Calu3 (cell line): ENCODE data around the gene TTC9B. TPM values are rescaled to one million over a fixed set of nuclear protein-coding genes. Genes with fewer than 3 reads are reported as not detected.

Experiments used
- BruUV-seq: library from RNA; stranded (reverse); fragments of 400-500 nt; replicated peaks from 2 replicates; lab custom pipeline; 2021; lab: Mats Ljungman, UMichigan
- CTCF ChIA-PET: fragments of 300-600 bp; sonication (Branson Sonifier 250); formaldehyde crosslinking; loops from one replicate; lab custom pipeline; 2022; ENCODE audit warnings: antibody characterized with exemption; lab: Charles Lee
- DNase-seq: peaks from one replicate; pipeline ENCODE4 v3.0.0; 2022
- H3K27ac Mint-ChIP-seq: one replicate; pipeline ENCODE4 v1.8.0; 2022; ENCODE audit warnings: mixed read lengths; ENCODE audit not compliant: unreplicated experiment
- H3K27me3 Mint-ChIP-seq: one replicate; pipeline ENCODE4 v1.8.0; 2022; ENCODE audit warnings: mixed read lengths; ENCODE audit not compliant: unreplicated experiment
- H3K36me3 Mint-ChIP-seq: one replicate; pipeline ENCODE4 v1.8.0; 2022; ENCODE audit warnings: mild to moderate bottlenecking, moderate library complexity, mixed read lengths; ENCODE audit not compliant: insufficient read depth, unreplicated experiment
- H3K4me1 Mint-ChIP-seq: one replicate; pipeline ENCODE4 v1.8.0; 2022; ENCODE audit warnings: mild to moderate bottlenecking, low read depth, mixed read lengths; ENCODE audit not compliant: unreplicated experiment
- H3K4me3 Mint-ChIP-seq: one replicate; pipeline ENCODE4 v1.8.0; 2022; ENCODE audit warnings: mild to moderate bottlenecking, low read depth, moderate library complexity, mixed read lengths; ENCODE audit not compliant: unreplicated experiment
- H3K9me3 Mint-ChIP-seq: one replicate; pipeline ENCODE4 v1.8.0; 2022; ENCODE audit warnings: low read depth, mixed read lengths; ENCODE audit not compliant: unreplicated experiment
- CTCF ChIP-seq: fragments of 200-600 bp; IDR thresholded peaks from one replicate; pipeline ENCODE4 v1.8.0; 2022; ENCODE audit warnings: antibody characterized with exemption; ENCODE audit not compliant: unreplicated experiment
- intact Hi-C: fragments of 100-400 bp; cut with micrococcal nuclease; formaldehyde crosslinking; loops from one replicate; pipeline ENCODE4 v1.10.0; 2022; ENCODE audit not compliant: unreplicated experiment
- total RNA-seq: library from RNA; stranded (reverse); gene quantifications from 2 replicates; pipeline ENCODE4 v1.2.3, GENCODE V29; 2022

The TTC9B gene
- total RNA-seq, 1 experiment from 2014 or later: not detected

- BruUV-seq: no TSS peak
- DNase-seq: no peak
- Mint-ChIP-seq H3K4me1 (no peaks in the 10 kb centered on the region), H3K4me3 (no peak overlapping the region), H3K9me3 (no peaks in the 10 kb centered on the region), H3K27me3 (no peaks in the 10 kb centered on the region), H3K27ac (no peak overlapping the region), H3K36me3 (peaks cover 21% of the 10 kb centered on the region)
- CTCF ChIA-PET: no interaction called here
- TF ChIP-seq CTCF: no peak
- intact Hi-C loops: no loop called here
Measured at GRCh38 chr19:40249201-40249600, 31.0 kb upstream of the TTC9B start.

DNA sequence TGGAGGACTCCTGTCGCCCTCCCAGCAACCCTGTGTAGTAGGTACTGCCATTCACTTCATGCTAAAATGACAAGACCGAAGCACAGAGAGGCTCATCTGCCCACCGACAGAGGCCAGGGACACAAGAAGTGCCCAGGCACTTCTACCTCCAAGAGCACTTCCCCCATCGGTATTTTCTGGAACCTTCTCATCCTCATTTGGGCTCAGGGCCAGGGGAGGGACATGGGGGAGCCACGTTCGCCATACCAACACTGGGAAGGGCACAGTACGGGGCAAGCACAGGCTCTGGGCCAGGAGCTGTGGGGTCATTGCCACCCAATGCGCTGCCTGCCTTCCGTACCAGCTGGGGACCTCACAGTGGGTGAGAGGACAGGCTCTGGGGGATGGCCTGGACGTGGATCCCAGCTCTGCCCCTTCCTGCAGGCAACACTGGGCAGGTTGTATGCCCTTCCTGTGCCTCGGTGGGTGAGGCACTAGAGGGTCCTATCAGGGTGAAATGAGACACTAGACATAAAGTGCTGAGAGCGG, 29.6 kb upstream of the TTC9B start:
- H3K27ac Mint-ChIP-seq: no peak overlapping the region

DNA sequence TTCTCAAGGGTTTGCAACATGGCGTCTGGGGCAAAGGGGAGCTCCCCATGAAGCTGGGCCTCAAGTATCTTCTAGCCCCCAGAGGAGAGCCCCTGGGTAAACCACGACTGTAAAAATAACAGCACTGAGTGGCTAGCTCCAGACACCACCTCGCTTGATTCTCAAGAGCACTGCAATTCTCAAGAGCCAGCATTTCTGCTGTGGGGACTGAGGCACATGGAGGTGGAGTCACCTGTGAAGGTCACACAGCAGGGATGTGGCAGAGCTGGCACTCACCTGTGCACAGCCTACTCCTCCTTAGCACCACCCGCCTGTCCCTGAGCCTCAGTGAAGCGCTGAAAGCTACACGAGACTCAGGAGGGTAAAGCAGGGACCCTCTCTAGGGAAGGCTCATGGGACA, 29.0 kb upstream of the TTC9B start:
- intact Hi-C loops: no loop called here
- no peaks in the 10 kb centered on the region for H3K9me3 Mint-ChIP-seq
- no peak for DNase-seq
- peaks cover 24% of the 10 kb centered on the region for H3K36me3 Mint-ChIP-seq
- no peaks in the 10 kb centered on the region for H3K4me1 Mint-ChIP-seq
- BruUV-seq: no TSS peak
- H3K27ac Mint-ChIP-seq: no peak overlapping the region
- H3K27me3 Mint-ChIP-seq: no peaks in the 10 kb centered on the region
- H3K4me3 Mint-ChIP-seq: no peak overlapping the region
- CTCF ChIA-PET: no interaction called here
- no peak for TF ChIP-seq CTCF

More for the DNA sequence above, 29.6 kb upstream of the TTC9B start:
- no peak for DNase-seq
- no peaks in the 10 kb centered on the region for H3K27me3 Mint-ChIP-seq
- H3K9me3 Mint-ChIP-seq: no peaks in the 10 kb centered on the region
- CTCF ChIA-PET: no interaction called here
- TF ChIP-seq CTCF: no peak
- H3K4me3 Mint-ChIP-seq: no peak overlapping the region
- H3K4me1 Mint-ChIP-seq: no peaks in the 10 kb centered on the region
- peaks cover 19% of the 10 kb centered on the region for H3K36me3 Mint-ChIP-seq
- intact Hi-C loops: no loop called here
- no TSS peak for BruUV-seq

DNA sequence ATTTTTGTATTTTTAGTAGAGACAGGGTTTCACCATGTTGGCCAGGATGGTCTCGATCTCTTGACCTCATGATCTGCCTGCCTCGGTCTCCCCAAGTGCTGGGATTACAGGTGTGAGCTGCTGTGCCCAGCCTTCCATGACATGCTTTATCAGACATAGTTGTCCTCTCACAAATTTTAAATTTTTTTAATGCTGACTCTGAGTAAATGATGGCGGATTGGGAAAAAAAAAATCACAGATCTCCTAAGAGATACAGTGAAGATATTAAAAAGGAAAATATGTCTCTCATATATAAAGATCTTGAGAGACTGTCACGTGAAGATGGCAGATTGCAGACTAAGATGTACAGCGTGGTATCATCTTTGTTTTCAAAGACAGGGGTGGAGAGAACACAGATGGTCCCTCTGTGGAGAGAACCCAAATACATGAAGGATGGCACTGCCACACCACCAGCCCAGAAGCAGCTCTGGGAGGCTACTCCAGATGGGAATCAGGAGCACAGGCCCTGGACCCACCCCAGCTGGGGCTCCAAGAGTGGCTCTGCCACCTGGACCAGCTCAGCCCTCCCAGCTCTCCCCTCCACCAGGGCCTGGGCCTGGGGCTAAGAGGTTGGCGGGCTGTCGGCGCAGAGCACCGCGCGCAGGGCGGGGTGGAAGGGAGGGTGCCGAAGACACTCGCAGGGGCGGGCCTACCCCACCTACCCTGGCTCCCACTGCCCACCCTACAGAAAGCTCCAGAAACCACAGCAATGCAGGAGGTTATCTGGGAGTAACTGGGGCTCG, 28.3 kb upstream of the TTC9B start:
- no peaks in the 10 kb centered on the region for H3K9me3 Mint-ChIP-seq
- no peak overlapping the region for H3K27ac Mint-ChIP-seq
- intact Hi-C loops: no loop called here
- CTCF ChIA-PET: no interaction called here
- peaks cover 28% of the 10 kb centered on the region for H3K36me3 Mint-ChIP-seq
- H3K4me3 Mint-ChIP-seq: no peak overlapping the region
- no peak for TF ChIP-seq CTCF
- DNase-seq: no peak
- BruUV-seq: no TSS peak
- H3K4me1 Mint-ChIP-seq: no peaks in the 10 kb centered on the region
- no peaks in the 10 kb centered on the region for H3K27me3 Mint-ChIP-seq
